Activated naive CD4-positive, alpha-beta T cell treated with anti-CD3 and anti-CD28 coated beads, Interleukin-2, amount 50 U/mL, for 24 hours (primary cell): Measurements from ENCODE around the gene CLIC3.
"Not testable (repeated sequence)": the region's sequence is repeated elsewhere in the genome, so short reads cannot be mapped to it uniquely, and the experiment has no call there.

Experiments used
- H3K27ac Mint-ChIP-seq: one replicate; pipeline ENCODE4 v1.8.0; 2021; ENCODE audit warnings: mild to moderate bottlenecking, mixed read lengths
- H3K27me3 Mint-ChIP-seq: one replicate; pipeline ENCODE4 v1.8.0; 2021; ENCODE audit warnings: mixed read lengths
- H3K36me3 Mint-ChIP-seq: one replicate; pipeline ENCODE4 v1.8.0; 2021; ENCODE audit warnings: mixed read lengths
- H3K4me1 Mint-ChIP-seq: one replicate; pipeline ENCODE4 v1.8.0; 2021; ENCODE audit warnings: mixed read lengths
- H3K4me3 Mint-ChIP-seq: one replicate; pipeline ENCODE4 v1.8.0; 2021; ENCODE audit warnings: mild to moderate bottlenecking, mixed read lengths
- H3K9me3 Mint-ChIP-seq: one replicate; pipeline ENCODE4 v1.8.0; 2021; ENCODE audit warnings: mixed read lengths

Gene CLIC3

GRCh38 chr9:137014166-137014565, 17.8 kb upstream of the CLIC3 start:
- H3K4me3 Mint-ChIP-seq, result no peak overlapping the region
- no peaks in the 10 kb centered on the region for H3K27me3 Mint-ChIP-seq
- H3K27ac Mint-ChIP-seq, result no peak overlapping the region
- no peaks in the 10 kb centered on the region for H3K4me1 Mint-ChIP-seq
- no peaks in the 10 kb centered on the region for H3K36me3 Mint-ChIP-seq
- no peaks in the 10 kb centered on the region for H3K9me3 Mint-ChIP-seq

GRCh38 chr9:137013571-137013940, 17.2 kb upstream of the CLIC3 start:
- Mint-ChIP-seq H3K36me3 (no peaks in the 10 kb centered on the region), H3K27me3 (no peaks in the 10 kb centered on the region)

GRCh38 chr9:137012694-137013570, 16.6 kb upstream of the CLIC3 start:
- Mint-ChIP-seq H3K36me3 (no peaks in the 10 kb centered on the region), H3K4me3 (no peak overlapping the region), H3K9me3 (no peaks in the 10 kb centered on the region), H3K27ac (no peak overlapping the region), H3K27me3 (no peaks in the 10 kb centered on the region), H3K4me1 (no peaks in the 10 kb centered on the region)

More at GRCh38 chr9:137013571-137013940, 17.2 kb upstream of the CLIC3 start:
- Mint-ChIP-seq H3K4me1 (no peaks in the 10 kb centered on the region), H3K4me3 (no peak overlapping the region), H3K9me3 (no peaks in the 10 kb centered on the region), H3K27ac (no peak overlapping the region)

GRCh38 chr9:137011907-137012675, 15.7 kb upstream of the CLIC3 start:
- Mint-ChIP-seq H3K27ac (no peak overlapping the region), H3K4me1 (no peaks in the 10 kb centered on the region), H3K36me3 (no peaks in the 10 kb centered on the region), H3K4me3 (no peak overlapping the region), H3K27me3 (no peaks in the 10 kb centered on the region), H3K9me3 (no peaks in the 10 kb centered on the region)

GRCh38 chr9:137011156-137011555, 14.8 kb upstream of the CLIC3 start:
- H3K27me3 Mint-ChIP-seq, result no peaks in the 10 kb centered on the region
- H3K4me1 Mint-ChIP-seq, result no peaks in the 10 kb centered on the region
- H3K27ac Mint-ChIP-seq, result no peak overlapping the region
- H3K4me3 Mint-ChIP-seq, result no peak overlapping the region
- no peaks in the 10 kb centered on the region for H3K36me3 Mint-ChIP-seq
- H3K9me3 Mint-ChIP-seq, result no peaks in the 10 kb centered on the region

- Mint-ChIP-seq H3K4me1 (no peaks in the 10 kb centered on the region), H3K4me3 (no peak overlapping the region), H3K9me3 (no peaks in the 10 kb centered on the region), H3K27ac (no peak overlapping the region), H3K36me3 (no peaks in the 10 kb centered on the region), H3K27me3 (no peaks in the 10 kb centered on the region)
Measured at GRCh38 chr9:137009938-137010732, 13.8 kb upstream of the CLIC3 start.

GRCh38 chr9:137009217-137009616, 12.8 kb upstream of the CLIC3 start:
- Mint-ChIP-seq H3K36me3 (no peaks in the 10 kb centered on the region), H3K4me1 (no peaks in the 10 kb centered on the region)

GRCh38 chr9:137008312-137008711, 11.9 kb upstream of the CLIC3 start:
- Mint-ChIP-seq H3K27me3 (no peaks in the 10 kb centered on the region), H3K27ac (no peak overlapping the region), H3K9me3 (no peaks in the 10 kb centered on the region), H3K4me1 (no peaks in the 10 kb centered on the region), H3K36me3 (no peaks in the 10 kb centered on the region), H3K4me3 (no peak overlapping the region)

More at GRCh38 chr9:137009217-137009616, 12.8 kb upstream of the CLIC3 start:
- no peaks in the 10 kb centered on the region for H3K27me3 Mint-ChIP-seq
- no peak overlapping the region for H3K4me3 Mint-ChIP-seq
- no peak overlapping the region for H3K27ac Mint-ChIP-seq
- H3K9me3 Mint-ChIP-seq, result no peaks in the 10 kb centered on the region

GRCh38 chr9:137007816-137008270, 11.5 kb upstream of the CLIC3 start:
- Mint-ChIP-seq H3K27me3 (no peaks in the 10 kb centered on the region), H3K36me3 (no peaks in the 10 kb centered on the region), H3K4me1 (no peaks in the 10 kb centered on the region), H3K27ac (no peak overlapping the region), H3K4me3 (no peak overlapping the region), H3K9me3 (no peaks in the 10 kb centered on the region)

GRCh38 chr9:137007108-137007815, 10.9 kb upstream of the CLIC3 start:
- Mint-ChIP-seq H3K36me3 (no peaks in the 10 kb centered on the region), H3K9me3 (no peaks in the 10 kb centered on the region), H3K27me3 (no peaks in the 10 kb centered on the region), H3K4me1 (no peaks in the 10 kb centered on the region), H3K4me3 (no peak overlapping the region), H3K27ac (no peak overlapping the region)

GRCh38 chr9:137006116-137007003, 10.0 kb upstream of the CLIC3 start:
- Mint-ChIP-seq H3K27ac (no peak overlapping the region), H3K9me3 (no peaks in the 10 kb centered on the region), H3K4me3 (no peak overlapping the region), H3K4me1 (no peaks in the 10 kb centered on the region), H3K27me3 (no peaks in the 10 kb centered on the region), H3K36me3 (no peaks in the 10 kb centered on the region)

- H3K36me3 Mint-ChIP-seq, H3K27ac Mint-ChIP-seq, H3K4me1 Mint-ChIP-seq, H3K4me3 Mint-ChIP-seq, H3K9me3 Mint-ChIP-seq, H3K27me3 Mint-ChIP-seq: not testable (repeated sequence)
Measured at GRCh38 chr9:137004285-137004684, 7.9 kb upstream of the CLIC3 start.

- Mint-ChIP-seq H3K27me3 (no peaks in the 10 kb centered on the region), H3K36me3 (no peaks in the 10 kb centered on the region), H3K4me3 (no peak overlapping the region), H3K4me1 (peaks cover 7% of the 10 kb centered on the region), H3K9me3 (no peaks in the 10 kb centered on the region), H3K27ac (no peak overlapping the region)
Measured at GRCh38 chr9:137002646-137003041, 6.3 kb upstream of the CLIC3 start.

GRCh38 chr9:137001857-137002645, 5.7 kb upstream of the CLIC3 start:
- Mint-ChIP-seq H3K27me3 (no peaks in the 10 kb centered on the region), H3K36me3 (no peaks in the 10 kb centered on the region), H3K27ac (no peak overlapping the region), H3K4me1 (peaks cover 10% of the 10 kb centered on the region), H3K4me3 (no peak overlapping the region), H3K9me3 (no peaks in the 10 kb centered on the region)
